Measurements from ENCODE around the gene MYO1G.

GRCh38 chr7:45001138-45001694, 22.4 kb upstream of the MYO1G start:
- no peak for TF ChIP-seq CTCF (IDR thresholded peaks at IDR 0.05)
- peak in 1 of 4 donors; percentile 25 for TF ChIP-seq POLR2A (IDR thresholded peaks at IDR 0.05)

Measured in esophagus squamous epithelium (tissue), 4 donors.